CD8-positive, alpha-beta memory T cell (primary cell): ENCODE results near the gene ZNF597. TPM values are rescaled to one million over a fixed set of nuclear protein-coding genes. Genes with fewer than 3 reads are reported as not detected.

Source experiments
- CTCF ChIA-PET: fragments of 350-600 bp; sonication (Branson Sonifier 250); formaldehyde crosslinking; loops from one replicate; lab custom pipeline; 2021; ENCODE audit warnings: antibody characterized with exemption; lab: Charles Lee
- POLR2A ChIA-PET: fragments of 350-600 bp; sonication (Branson Sonifier 250); formaldehyde crosslinking; loops from one replicate; lab custom pipeline; 2021; ENCODE audit warnings: antibody characterized with exemption; lab: Charles Lee
- DNase-seq, 5 donors: peaks; one replicate each; pipeline versions ENCODE4 v3.0.0 to v3.0.0-alpha.2; 2020 to 2022; ENCODE audit warnings: mixed read lengths in 1 of 5
- H3K27ac ChIP-seq: one replicate; pipeline ENCODE4 v1.7.0; 2013; ENCODE audit warnings: low read depth, mild to moderate bottlenecking, low read length, moderate library complexity
- H3K27me3 ChIP-seq: 2 replicates; pipeline ENCODE4 v1.7.0; 2013; ENCODE audit warnings: low read length, mild to moderate bottlenecking; ENCODE audit not compliant: insufficient read depth, poor library complexity, severe bottlenecking
- H3K36me3 ChIP-seq: 2 replicates; pipeline ENCODE4 v1.7.0; 2013; ENCODE audit warnings: mild to moderate bottlenecking, low read length, moderate library complexity; ENCODE audit not compliant: insufficient read depth
- H3K4me1 ChIP-seq: 2 replicates; pipeline ENCODE4 v1.7.0; 2013; ENCODE audit warnings: mild to moderate bottlenecking, low read length, moderate library complexity; ENCODE audit not compliant: insufficient read depth
- H3K4me3 ChIP-seq: 2 replicates; pipeline ENCODE4 v1.7.0; 2013; ENCODE audit warnings: mild to moderate bottlenecking, low read length
- H3K9me3 ChIP-seq: 2 replicates; pipeline ENCODE4 v1.7.0; 2013; ENCODE audit warnings: mild to moderate bottlenecking, low read length
- H3K27ac Mint-ChIP-seq, 8 donors: one replicate each; pipeline ENCODE4 v1.8.0; 2020 to 2021; ENCODE audit warnings: mixed read lengths in 8 of 8, mild to moderate bottlenecking in 6 of 8, inconsistent platforms in 3 of 8, moderate library complexity in 3 of 8
- H3K27me3 Mint-ChIP-seq, 2 donors: one replicate each; pipeline ENCODE4 v1.8.0; 2020 to 2021; ENCODE audit warnings: mixed read lengths in 2 of 2, mild to moderate bottlenecking in 1 of 2, moderate library complexity in 1 of 2
- H3K36me3 Mint-ChIP-seq, 3 donors: one replicate each; pipeline ENCODE4 v1.8.0; 2020 to 2021; ENCODE audit warnings: mixed read lengths in 3 of 3, inconsistent platforms in 1 of 3, mild to moderate bottlenecking in 1 of 3
- H3K4me1 Mint-ChIP-seq, 3 donors: one replicate each; pipeline ENCODE4 v1.8.0; 2020 to 2021; ENCODE audit warnings: mixed read lengths in 3 of 3, inconsistent platforms in 1 of 3, mild to moderate bottlenecking in 1 of 3
- H3K4me3 Mint-ChIP-seq, 7 donors: one replicate each; pipeline ENCODE4 v1.8.0; 2020 to 2021; ENCODE audit warnings: mixed read lengths in 7 of 7, mild to moderate bottlenecking in 6 of 7, moderate library complexity in 4 of 7, inconsistent platforms in 2 of 7
- H3K9me3 Mint-ChIP-seq, 5 donors: one replicate each; pipeline ENCODE4 v1.8.0; 2020 to 2022; ENCODE audit warnings: mixed read lengths in 5 of 5, mild to moderate bottlenecking in 3 of 5, moderate library complexity in 2 of 5, inconsistent platforms in 1 of 5
- polyA plus RNA-seq: library from polyadenylated mRNA; unstranded; fragments of 300-500 nt; fragmentation: Illumina TruSeq; gene quantifications from one replicate; pipeline ENCODE4 v1.2.3, GENCODE V29; 2021
- total RNA-seq, 2 experiments: library from RNA; stranded (reverse); gene quantifications; one replicate each; pipeline ENCODE4 v1.2.3, GENCODE V29; 2021

Gene ZNF597
- total and polyA plus RNA-seq, 3 experiments from 2014 or later = 1.3 to 2.4 (median 2.4) TPM

GRCh38 chr16:3485821-3486505, 42.7 kb upstream of the ZNF597 start:
- H3K27ac Mint-ChIP-seq = peak overlapping the region in 1 of 8 donors; percentile 58

GRCh38 chr16:3485097-3485745, 41.9 kb upstream of the ZNF597 start:
- H3K4me3 ChIP-seq = no peak overlapping the region
- no peaks in the 10 kb centered on the region for H3K27me3 ChIP-seq
- no peaks in the 10 kb centered on the region for H3K9me3 Mint-ChIP-seq
- DNase-seq = peak in 1 of 5 donors; percentile 16
- H3K27ac ChIP-seq = no peak overlapping the region
- no peaks in the 10 kb centered on the region for H3K4me1 ChIP-seq
- no peaks in the 10 kb centered on the region for H3K27me3 Mint-ChIP-seq
- peaks cover 0 to 8% (median 0%) of the 10 kb centered on the region in 3 donors for H3K4me1 Mint-ChIP-seq
- H3K9me3 ChIP-seq = no peaks in the 10 kb centered on the region
- no peak overlapping the region for H3K4me3 Mint-ChIP-seq
- peaks cover 10 to 66% (median 12%) of the 10 kb centered on the region in 3 donors for H3K36me3 Mint-ChIP-seq
- H3K36me3 ChIP-seq = peaks cover 21% of the 10 kb centered on the region
- CTCF ChIA-PET = no interaction called here
- H3K27ac Mint-ChIP-seq = peak overlapping the region in 1 of 8 donors; percentile 26
- POLR2A ChIA-PET = interaction anchor here (1.2 kb wide), 1 partner anchor 21 kb away, joined by 3 read pairs; no protein-coding TSS in a partner anchor

More at GRCh38 chr16:3485821-3486505, 42.7 kb upstream of the ZNF597 start:
- H3K9me3 ChIP-seq = no peaks in the 10 kb centered on the region
- Mint-ChIP-seq H3K4me3 (peak overlapping the region in 1 of 7 donors; percentile 13), H3K4me1 (peaks cover 0 to 8% (median 0%) of the 10 kb centered on the region in 3 donors), H3K36me3 (peaks cover 10 to 62% (median 12%) of the 10 kb centered on the region in 3 donors), H3K9me3 (no peaks in the 10 kb centered on the region), H3K27me3 (no peaks in the 10 kb centered on the region)
- ChIA-PET CTCF (no interaction called here), POLR2A (interaction anchor here (0.5 to 1.2 kb wide), 2 partner anchors 22 to 1052 kb away, joined by 3 to 4 read pairs; partner anchors contain the start of gene CDIP1)
- H3K27ac ChIP-seq = no peak overlapping the region
- peak in 1 of 5 donors; percentile 35 for DNase-seq
- no peaks in the 10 kb centered on the region for H3K4me1 ChIP-seq
- H3K4me3 ChIP-seq = no peak overlapping the region
- H3K36me3 ChIP-seq = peaks cover 17% of the 10 kb centered on the region
- no peaks in the 10 kb centered on the region for H3K27me3 ChIP-seq

GRCh38 chr16:3484318-3485096, 41.2 kb upstream of the ZNF597 start:
- POLR2A ChIA-PET = interaction anchor here (1.2 kb wide), 1 partner anchor 21 kb away, joined by 3 read pairs; no protein-coding TSS in a partner anchor
- Mint-ChIP-seq H3K36me3 (peaks cover 12 to 73% (median 12%) of the 10 kb centered on the region in 3 donors), H3K27me3 (no peaks in the 10 kb centered on the region), H3K9me3 (no peaks in the 10 kb centered on the region), H3K4me1 (peaks cover 3 to 10% (median 5%) of the 10 kb centered on the region in 3 donors), H3K4me3 (no peak overlapping the region), H3K27ac (no peak overlapping the region)
- Histone ChIP-seq H3K36me3 (peaks cover 27% of the 10 kb centered on the region), H3K27me3 (no peaks in the 10 kb centered on the region), H3K4me3 (no peak overlapping the region), H3K9me3 (no peaks in the 10 kb centered on the region), H3K27ac (no peak overlapping the region), H3K4me1 (no peaks in the 10 kb centered on the region)
- CTCF ChIA-PET = no interaction called here
- peak in 1 of 5 donors; percentile 28 for DNase-seq

- peaks cover 7 to 12% (median 11%) of the 10 kb centered on the region in 3 donors for H3K4me1 Mint-ChIP-seq
- H3K4me3 Mint-ChIP-seq = no peak overlapping the region
- H3K27ac Mint-ChIP-seq = peak overlapping the region in 2 of 8 donors; percentile 3 to 24
- peaks cover 12 to 85% (median 12%) of the 10 kb centered on the region in 3 donors for H3K36me3 Mint-ChIP-seq
- CTCF ChIA-PET = no interaction called here
- Histone ChIP-seq H3K27ac (no peak overlapping the region), H3K9me3 (no peaks in the 10 kb centered on the region), H3K4me3 (no peak overlapping the region), H3K4me1 (no peaks in the 10 kb centered on the region), H3K27me3 (no peaks in the 10 kb centered on the region), H3K36me3 (peaks cover 31% of the 10 kb centered on the region)
- H3K9me3 Mint-ChIP-seq = no peaks in the 10 kb centered on the region
- peak in 1 of 5 donors; percentile 5 for DNase-seq
- POLR2A ChIA-PET = no interaction called here
- H3K27me3 Mint-ChIP-seq = no peaks in the 10 kb centered on the region
Observed at GRCh38 chr16:3482659-3483241, 39.4 kb upstream of the ZNF597 start.

DNA sequence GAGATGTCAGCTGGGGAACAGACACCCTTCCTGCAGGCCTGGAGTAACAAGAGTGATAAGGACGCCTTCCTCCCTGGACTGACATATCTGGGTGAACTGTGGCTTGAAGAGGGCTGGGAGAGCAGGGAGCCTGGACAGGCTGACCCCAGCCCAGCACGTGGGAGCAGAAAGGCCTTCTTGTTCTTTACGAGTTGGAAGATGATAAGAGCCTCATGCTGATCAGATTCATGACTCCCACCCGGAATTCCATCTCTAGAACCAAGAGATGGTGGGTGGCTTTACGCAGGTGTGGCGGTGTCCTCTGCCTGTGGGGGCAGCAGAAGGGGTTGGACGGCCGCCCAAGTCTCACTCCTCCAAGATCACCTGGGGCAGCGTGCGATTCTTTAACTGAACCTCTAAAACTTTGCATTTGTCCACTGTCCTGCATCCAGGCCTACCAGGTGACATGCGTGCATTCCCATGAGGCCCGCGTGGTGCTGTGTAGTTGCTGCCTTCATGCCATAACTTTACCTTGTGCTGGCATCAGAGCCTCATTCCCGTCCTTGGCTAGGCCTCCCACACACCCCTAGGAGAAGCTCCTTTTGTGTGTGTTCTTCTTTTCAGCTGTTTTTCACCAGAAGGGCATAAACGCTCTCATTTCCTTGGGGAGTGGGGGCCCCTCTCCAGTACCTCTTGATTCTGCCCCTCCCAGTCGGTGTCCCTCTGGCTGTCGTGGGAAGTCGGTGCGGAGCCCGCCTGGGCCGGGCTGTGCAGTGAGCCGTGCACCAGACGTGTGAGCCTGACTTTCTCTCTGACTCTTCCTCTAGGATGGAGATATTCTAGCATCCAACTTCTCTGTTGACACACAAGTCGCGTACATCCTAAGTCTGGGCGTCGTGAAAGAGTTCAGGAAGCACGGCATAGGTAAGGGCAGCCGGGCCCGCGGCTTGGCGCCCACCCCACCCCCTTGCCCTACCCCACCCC, 38.7 kb upstream of the ZNF597 start:
- H3K9me3 Mint-ChIP-seq = no peaks in the 10 kb centered on the region
- no peaks in the 10 kb centered on the region for H3K4me1 ChIP-seq
- H3K36me3 Mint-ChIP-seq = peaks cover 12 to 84% (median 12%) of the 10 kb centered on the region in 3 donors
- H3K27me3 ChIP-seq = no peaks in the 10 kb centered on the region
- H3K4me3 Mint-ChIP-seq = no peak overlapping the region
- H3K4me3 ChIP-seq = no peak overlapping the region
- peaks cover 7 to 12% (median 11%) of the 10 kb centered on the region in 3 donors for H3K4me1 Mint-ChIP-seq
- H3K27ac ChIP-seq = no peak overlapping the region
- H3K27ac Mint-ChIP-seq = no peak overlapping the region
- no peaks in the 10 kb centered on the region for H3K27me3 Mint-ChIP-seq
- no peak for DNase-seq
- POLR2A ChIA-PET = no interaction called here
- H3K9me3 ChIP-seq = no peaks in the 10 kb centered on the region
- H3K36me3 ChIP-seq = peaks cover 31% of the 10 kb centered on the region
- CTCF ChIA-PET = no interaction called here

- CTCF ChIA-PET = interaction anchor here (0.7 kb wide), 1 partner anchor 10 kb away, joined by 3 read pairs; no protein-coding TSS in a partner anchor
Observed at GRCh38 chr16:3480901-3481695, 37.8 kb upstream of the ZNF597 start.

More at GRCh38 chr16:3480901-3481695, 37.8 kb upstream of the ZNF597 start:
- DNase-seq = no peak
- peaks cover 12 to 82% (median 12%) of the 10 kb centered on the region in 3 donors for H3K36me3 Mint-ChIP-seq
- peaks cover 7 to 12% (median 11%) of the 10 kb centered on the region in 3 donors for H3K4me1 Mint-ChIP-seq
- POLR2A ChIA-PET = no interaction called here
- H3K36me3 ChIP-seq = peaks cover 31% of the 10 kb centered on the region
- H3K4me1 ChIP-seq = no peaks in the 10 kb centered on the region
- no peak overlapping the region for H3K4me3 ChIP-seq
- no peaks in the 10 kb centered on the region for H3K27me3 ChIP-seq
- no peaks in the 10 kb centered on the region for H3K9me3 Mint-ChIP-seq
- no peaks in the 10 kb centered on the region for H3K9me3 ChIP-seq
- no peaks in the 10 kb centered on the region for H3K27me3 Mint-ChIP-seq
- H3K27ac Mint-ChIP-seq = no peak overlapping the region
- H3K4me3 Mint-ChIP-seq = no peak overlapping the region
- no peak overlapping the region for H3K27ac ChIP-seq
